ENCODE measurements around the gene CFAP73. TPM values are rescaled to one million over a fixed set of nuclear protein-coding genes. Genes with fewer than 3 reads are reported as not detected.

Gene CFAP73
- not detected for total RNA-seq

- no peaks in the 10 kb centered on the region for H3K36me3 ChIP-seq
- H3K4me3 ChIP-seq, result no peak within 1 kb of the TSS
- H3K9me3 ChIP-seq, result peaks cover 3% of the 10 kb centered on the region
- no peak within 1 kb of the TSS for H3K27ac ChIP-seq
- H3K27me3 ChIP-seq (replicated peaks; ENCODE audit: insufficient read depth), result no peaks in the 10 kb centered on the region
- DNase-seq (ENCODE audit: low spot score) (no peak), ATAC-seq (ENCODE audit: insufficient number of reproducible peaks, low FRiP score, low read depth) (no peak)
- no peak for TF ChIP-seq CTCF (IDR thresholded peaks at IDR 0.05)
- peaks cover 9 to 24% of the 10 kb centered on the region in 2 donors for H3K4me1 ChIP-seq (ENCODE audit: control insufficient read depth in 1 of 2, low read depth in 2 of 2)
Measured at GRCh38 chr12:113149361-113150150, at the start of gene CFAP73. TSS of gene CFAP73 (plus strand) at chr12:113149724. CDS start at chr12:113149858, 134 bp downstream.

- Histone ChIP-seq H3K27me3 (replicated peaks; ENCODE audit: insufficient read depth) (no peaks in the 10 kb centered on the region), H3K4me3 (no peak overlapping the region), H3K9me3 (no peaks in the 10 kb centered on the region), H3K27ac (no peak overlapping the region), H3K4me1 (ENCODE audit: control insufficient read depth in 1 of 2, low read depth in 2 of 2) (peaks cover 0 to 14% of the 10 kb centered on the region in 2 donors), H3K36me3 (no peaks in the 10 kb centered on the region)
- DNase-seq (ENCODE audit: low spot score) (no peak), ATAC-seq (ENCODE audit: insufficient number of reproducible peaks, low FRiP score, low read depth) (no peak)
- TF ChIP-seq CTCF (IDR thresholded peaks at IDR 0.05), result no peak
Measured at GRCh38 chr12:113099764-113100163, 49.8 kb upstream of the CFAP73 start.

GRCh38 chr12:113101751-113102150 lies 47.8 kb upstream of the CFAP73 start:
- H3K4me1 ChIP-seq (ENCODE audit: control insufficient read depth in 1 of 2, low read depth in 2 of 2), result peaks cover 0 to 14% of the 10 kb centered on the region in 2 donors
- H3K27ac ChIP-seq, result no peak overlapping the region
- no peak for ATAC-seq (ENCODE audit: insufficient number of reproducible peaks, low FRiP score, low read depth)
- H3K4me3 ChIP-seq, result no peak overlapping the region
- H3K36me3 ChIP-seq, result no peaks in the 10 kb centered on the region
- H3K27me3 ChIP-seq (replicated peaks; ENCODE audit: insufficient read depth), result no peaks in the 10 kb centered on the region
- no peak for DNase-seq (ENCODE audit: low spot score)
- H3K9me3 ChIP-seq, result no peaks in the 10 kb centered on the region
- TF ChIP-seq CTCF (IDR thresholded peaks at IDR 0.05), result no peak

GRCh38 chr12:113102811-113103210 lies 46.7 kb upstream of the CFAP73 start:
- Histone ChIP-seq H3K27me3 (replicated peaks; ENCODE audit: insufficient read depth) (no peaks in the 10 kb centered on the region), H3K27ac (no peak overlapping the region), H3K9me3 (no peaks in the 10 kb centered on the region), H3K4me1 (ENCODE audit: control insufficient read depth in 1 of 2, low read depth in 2 of 2) (peaks cover 0 to 13% of the 10 kb centered on the region in 2 donors), H3K36me3 (no peaks in the 10 kb centered on the region), H3K4me3 (no peak overlapping the region)
- TF ChIP-seq CTCF (IDR thresholded peaks at IDR 0.05), result no peak
- ATAC-seq (ENCODE audit: insufficient number of reproducible peaks, low FRiP score, low read depth) (no peak), DNase-seq (ENCODE audit: low spot score) (no peak)

GRCh38 chr12:113103756-113104450 lies 45.6 kb upstream of the CFAP73 start:
- no peak for ATAC-seq (ENCODE audit: insufficient number of reproducible peaks, low FRiP score, low read depth)
- no peak for DNase-seq (ENCODE audit: low spot score)
- Histone ChIP-seq H3K36me3 (no peaks in the 10 kb centered on the region), H3K27ac (no peak overlapping the region), H3K27me3 (replicated peaks; ENCODE audit: insufficient read depth) (no peaks in the 10 kb centered on the region), H3K9me3 (no peaks in the 10 kb centered on the region), H3K4me1 (ENCODE audit: control insufficient read depth in 1 of 2, low read depth in 2 of 2) (peaks cover 0 to 3% of the 10 kb centered on the region in 2 donors), H3K4me3 (no peak overlapping the region)
- TF ChIP-seq CTCF (IDR thresholded peaks at IDR 0.05), result no peak

All from thoracic aorta (tissue), 2 donors.